ENCODE data around the gene SPATA16.
"Not testable (repeated sequence)": the region's sequence is repeated elsewhere in the genome, so short reads cannot be mapped to it uniquely, and the experiment has no call there.

The SPATA16 gene

GRCh38 chr3:173003471-173003870, 137.6 kb downstream of the SPATA16 start:
- DNase-seq: no peak

DNA sequence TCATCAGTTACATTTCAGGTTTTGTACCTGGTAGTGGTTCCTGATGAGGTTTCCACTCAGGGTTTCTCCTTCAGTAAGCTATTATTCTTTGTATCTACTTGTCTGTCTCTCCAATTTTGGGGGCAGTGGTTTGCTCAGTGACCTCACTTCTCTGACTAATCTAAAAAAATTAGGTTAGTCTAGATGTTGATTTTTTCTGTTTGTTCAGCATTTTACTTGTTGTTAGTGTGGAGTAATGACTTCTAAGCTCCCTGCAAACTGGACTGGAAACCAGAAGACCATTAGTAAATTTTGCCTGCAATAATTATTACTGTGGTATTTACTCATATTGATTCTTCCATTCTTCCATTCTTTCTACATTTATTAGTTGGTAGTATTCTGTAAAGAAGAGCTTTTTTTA, 139.4 kb downstream of the SPATA16 start:
- DNase-seq: no peak

DNA sequence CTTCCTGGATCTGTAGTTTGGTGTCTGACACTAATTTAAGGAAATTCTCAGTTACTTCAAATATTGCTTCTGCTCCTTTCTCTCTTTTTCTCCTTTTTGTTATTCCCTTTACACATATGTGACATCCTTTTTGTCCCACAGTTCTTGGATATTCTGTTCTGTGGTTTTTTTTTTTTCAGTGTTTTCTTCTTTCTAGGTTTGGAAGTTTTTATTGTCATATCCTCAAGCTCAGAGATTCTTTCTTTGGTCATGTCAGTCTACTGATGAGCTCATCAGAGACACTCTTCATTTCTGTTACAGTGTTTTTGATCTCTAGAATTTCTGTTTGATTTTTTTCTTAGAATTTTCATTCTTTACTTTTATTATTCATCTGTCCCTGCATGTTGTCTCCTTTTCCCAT, 140.5 kb downstream of the SPATA16 start:
- DNase-seq: no peak

GRCh38 chr3:172993412-172993811, 147.6 kb downstream of the SPATA16 start:
- DNase-seq: no peak

DNA sequence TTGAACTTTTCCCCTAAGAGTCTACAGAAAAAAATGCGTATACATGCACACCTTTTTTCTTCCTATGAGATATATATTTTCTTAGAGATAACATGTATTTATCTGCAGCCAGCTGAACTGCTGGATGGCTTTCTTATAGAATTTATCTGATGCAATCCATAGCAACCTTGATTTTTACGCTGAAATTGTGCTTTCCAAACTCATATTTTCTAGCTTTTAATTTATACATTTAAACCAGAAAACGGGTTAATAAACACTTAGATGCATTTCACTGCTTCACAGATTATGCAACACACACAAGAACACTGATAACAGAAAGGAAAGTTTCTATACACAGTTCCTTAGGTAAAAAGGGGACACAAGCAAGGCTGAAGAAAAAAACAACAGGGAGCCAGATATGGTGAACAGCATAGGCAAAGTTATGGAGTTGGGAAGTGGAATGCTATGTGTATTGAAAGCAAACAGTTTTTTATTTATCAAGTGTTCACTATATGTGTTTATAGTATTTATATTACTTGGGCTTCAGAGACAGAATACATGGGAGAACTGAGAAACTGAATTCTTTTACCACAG, 149.5 kb downstream of the SPATA16 start:
- DNase-seq: peak; percentile 78

- DNase-seq: no peak
Observed at GRCh38 chr3:172989373-172989772, 151.7 kb downstream of the SPATA16 start.

DNA sequence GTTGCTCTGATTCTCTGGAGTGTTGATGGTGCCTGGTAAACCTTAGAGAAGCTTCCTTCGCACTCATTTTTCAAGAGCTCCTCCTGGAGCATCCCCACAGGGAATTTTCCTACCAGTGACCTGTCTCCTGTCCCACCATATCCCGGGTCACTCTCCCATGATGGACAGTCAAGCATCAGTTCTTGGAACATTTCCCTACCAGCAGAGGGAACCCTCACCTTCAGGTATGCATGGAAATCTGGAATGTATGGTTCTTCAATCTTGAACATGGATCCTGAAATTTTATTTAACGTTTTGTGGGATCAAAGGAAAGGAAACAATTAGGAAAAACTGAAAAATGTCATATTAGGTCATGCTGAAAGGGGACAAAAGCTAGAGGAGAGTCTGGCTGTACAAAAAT, 153.8 kb downstream of the SPATA16 start:
- peak; percentile 58 for DNase-seq

- DNase-seq: no peak
Observed at GRCh38 chr3:172984914-172985313, 156.1 kb downstream of the SPATA16 start.

- peak; percentile 55 for DNase-seq
Observed at GRCh38 chr3:172982736-172983364, 158.2 kb downstream of the SPATA16 start.

DNA sequence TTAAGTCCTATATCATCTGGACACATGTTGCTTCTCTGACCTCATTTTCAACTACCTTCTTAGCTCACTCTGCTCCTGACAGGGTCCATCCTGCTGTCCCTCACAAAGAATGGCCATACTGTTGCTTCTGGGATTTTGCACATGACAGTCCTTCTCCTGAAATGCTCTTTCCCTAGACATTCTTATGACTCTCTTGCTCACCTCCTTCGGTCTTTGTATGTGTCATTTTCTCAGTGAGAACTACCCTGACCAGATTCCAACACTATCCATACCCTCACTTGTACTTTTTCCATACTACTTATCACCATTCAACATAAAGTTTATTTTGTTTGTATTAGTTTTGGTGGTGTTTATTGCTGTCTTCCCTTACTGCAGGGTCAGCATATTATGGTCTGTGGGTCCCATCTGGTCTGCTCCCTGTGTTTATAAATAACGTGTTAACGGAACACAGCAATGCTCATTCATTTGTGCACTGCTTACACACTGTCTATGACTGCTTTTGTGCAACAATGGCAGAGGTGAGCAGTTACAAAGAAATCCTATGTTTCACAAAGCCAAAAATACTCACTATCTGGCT, 159.5 kb downstream of the SPATA16 start:
- DNase-seq: no peak

DNA sequence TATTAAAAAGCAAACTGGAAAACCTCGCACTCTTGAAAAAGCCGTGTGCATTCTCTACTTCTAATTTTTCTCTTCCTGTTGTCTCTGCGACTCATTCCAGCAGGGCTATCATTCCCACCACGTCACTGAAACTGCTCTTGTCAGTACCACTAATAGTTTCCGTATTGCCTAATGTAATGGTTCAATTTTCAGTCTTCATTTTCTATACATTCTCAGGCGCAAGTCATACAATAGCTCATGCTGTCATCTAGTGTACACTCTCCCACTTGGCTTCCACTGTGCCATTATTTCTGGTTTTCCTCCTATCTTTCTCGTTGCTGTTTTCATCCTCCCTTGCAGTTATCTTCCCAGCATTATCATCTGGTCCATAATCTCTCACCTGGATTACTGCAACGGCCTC, 160.2 kb downstream of the SPATA16 start:
- no peak for DNase-seq

DNA sequence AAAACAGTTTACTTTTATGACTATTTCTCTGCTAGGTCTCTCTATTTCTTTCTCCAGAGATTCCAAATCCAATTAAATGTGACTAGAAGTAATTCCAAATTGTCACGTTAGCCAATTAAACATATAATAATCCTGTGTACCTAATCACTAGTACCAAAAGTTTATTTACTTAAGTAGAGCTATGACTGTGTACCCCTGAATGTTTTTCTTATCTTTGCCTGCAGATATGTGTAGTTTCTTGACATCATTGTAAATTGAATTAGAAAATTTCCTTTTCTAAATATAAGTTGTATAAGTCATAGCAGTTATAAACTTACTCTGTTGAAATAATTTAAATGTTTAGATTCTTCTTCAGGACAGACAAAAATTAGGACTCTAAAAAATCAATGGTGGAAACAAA, 163.3 kb downstream of the SPATA16 start:
- DNase-seq: no peak

GRCh38 chr3:172974969-172975368, 166.1 kb downstream of the SPATA16 start:
- DNase-seq: no peak

DNA sequence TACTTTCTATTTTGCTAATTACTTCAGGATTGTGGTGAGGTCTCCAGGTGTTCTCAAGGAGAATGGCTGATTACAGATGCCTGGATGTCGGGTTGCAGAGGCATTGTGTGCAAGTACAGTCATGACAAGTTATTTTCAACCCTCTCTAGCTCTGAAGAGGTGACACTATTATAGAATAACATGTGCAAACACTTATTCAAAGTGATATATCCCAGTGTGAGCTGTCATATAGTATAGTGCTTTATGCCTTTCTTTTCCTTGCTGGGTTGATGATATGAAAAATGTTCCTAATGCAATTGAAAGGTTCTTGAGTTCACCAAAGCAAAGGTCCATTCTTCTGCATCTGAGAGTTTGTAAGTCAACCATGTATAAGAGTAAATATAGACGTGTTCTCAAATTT, 167.2 kb downstream of the SPATA16 start:
- DNase-seq: no peak

GRCh38 chr3:172972717-172973116, 168.3 kb downstream of the SPATA16 start:
- DNase-seq: no peak

DNA sequence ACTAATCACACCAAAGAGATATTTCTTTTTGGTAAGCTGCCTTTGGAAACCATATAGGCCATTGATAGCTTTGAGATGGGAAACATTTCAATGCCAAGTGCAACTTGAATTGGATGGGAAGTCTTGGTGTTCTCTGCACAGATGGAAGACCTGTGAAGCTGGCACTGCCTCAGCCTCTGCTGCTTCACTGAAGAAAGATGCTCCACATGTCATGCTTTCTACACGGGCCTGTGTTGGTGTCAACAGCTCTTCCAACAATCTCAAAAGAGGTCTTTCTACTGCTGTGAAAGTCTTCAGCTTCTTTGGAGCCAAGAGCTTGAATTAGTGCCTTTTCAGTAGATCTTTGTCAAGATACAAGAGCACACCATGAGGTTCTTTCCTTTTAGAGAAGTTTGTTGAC, 169.0 kb downstream of the SPATA16 start:
- DNase-seq: no peak

DNA sequence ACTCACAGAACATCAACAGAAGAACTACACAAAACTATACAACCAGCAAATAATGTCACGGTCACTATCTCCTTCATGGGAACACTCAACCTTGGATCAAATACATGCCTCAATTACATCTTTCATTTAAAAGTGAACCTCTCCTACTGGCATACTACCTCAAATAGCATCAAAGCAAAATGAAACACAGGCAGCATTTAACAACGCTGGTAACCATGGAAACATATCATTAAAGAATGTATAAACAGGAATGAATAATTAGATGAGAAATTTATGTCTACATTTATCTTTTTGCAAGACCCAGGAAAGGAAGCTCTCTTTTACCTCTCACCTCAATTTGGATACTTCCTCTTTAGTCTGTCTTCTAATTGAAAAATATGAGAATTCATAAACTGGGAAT, 172.4 kb downstream of the SPATA16 start:
- DNase-seq: no peak

DNA sequence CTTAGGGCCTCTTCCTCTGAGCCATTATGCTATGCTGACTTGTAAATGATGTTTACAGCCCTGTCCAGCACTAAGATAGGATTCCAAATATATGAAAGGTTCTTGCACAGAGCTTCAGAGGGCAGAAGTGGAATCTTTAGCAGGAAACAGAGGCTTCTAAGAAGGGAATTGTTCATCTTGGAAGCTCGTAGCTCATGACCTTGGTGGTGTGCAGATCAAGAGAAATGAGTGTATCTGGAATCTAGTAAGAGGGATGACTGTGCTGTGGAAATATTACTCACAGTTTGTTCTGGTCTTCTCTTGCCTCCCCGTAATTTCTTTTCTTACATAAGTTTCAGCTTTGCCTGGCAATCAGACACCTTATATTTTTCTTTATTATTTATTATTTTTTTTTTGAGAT, 175.8 kb downstream of the SPATA16 start:
- no peak for DNase-seq

DNA sequence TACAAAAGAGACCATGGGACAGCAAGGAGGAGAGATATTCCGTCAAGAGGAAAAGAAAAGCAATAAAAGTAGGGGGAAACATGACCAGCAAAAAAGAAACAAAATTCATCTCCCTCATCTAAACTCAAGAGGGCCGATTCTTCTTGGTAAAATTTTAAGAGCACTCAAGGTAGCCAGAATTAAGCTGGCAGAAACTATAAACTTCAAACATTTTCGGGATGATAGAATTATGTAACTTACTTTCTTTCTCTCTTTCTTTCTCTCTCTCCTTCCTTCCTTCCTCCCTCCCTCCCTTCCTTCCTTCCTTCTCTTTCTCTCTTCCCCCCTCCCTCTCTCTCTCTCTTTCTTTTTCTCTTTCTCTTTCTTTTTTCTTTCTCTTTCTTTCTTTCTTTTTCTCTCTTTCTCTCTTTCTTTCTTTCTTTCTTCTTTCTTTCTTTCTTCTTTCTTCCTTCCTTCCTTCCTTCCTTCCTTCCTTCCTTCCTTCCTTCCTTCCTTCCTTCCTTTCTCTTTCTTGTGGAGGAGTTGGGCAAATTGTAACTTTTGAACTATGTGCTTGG, 180.3 kb downstream of the SPATA16 start:
- not testable (repeated sequence) for DNase-seq

- DNase-seq: no peak
Observed at GRCh38 chr3:172958565-172958964, 182.5 kb downstream of the SPATA16 start.

GRCh38 chr3:172953571-172953970, 187.5 kb downstream of the SPATA16 start:
- DNase-seq: peak; percentile 51

GRCh38 chr3:172951511-172951910, 189.5 kb downstream of the SPATA16 start:
- DNase-seq: no peak

- no peak for DNase-seq
Observed at GRCh38 chr3:172946061-172946460, 195.0 kb downstream of the SPATA16 start.

DNA sequence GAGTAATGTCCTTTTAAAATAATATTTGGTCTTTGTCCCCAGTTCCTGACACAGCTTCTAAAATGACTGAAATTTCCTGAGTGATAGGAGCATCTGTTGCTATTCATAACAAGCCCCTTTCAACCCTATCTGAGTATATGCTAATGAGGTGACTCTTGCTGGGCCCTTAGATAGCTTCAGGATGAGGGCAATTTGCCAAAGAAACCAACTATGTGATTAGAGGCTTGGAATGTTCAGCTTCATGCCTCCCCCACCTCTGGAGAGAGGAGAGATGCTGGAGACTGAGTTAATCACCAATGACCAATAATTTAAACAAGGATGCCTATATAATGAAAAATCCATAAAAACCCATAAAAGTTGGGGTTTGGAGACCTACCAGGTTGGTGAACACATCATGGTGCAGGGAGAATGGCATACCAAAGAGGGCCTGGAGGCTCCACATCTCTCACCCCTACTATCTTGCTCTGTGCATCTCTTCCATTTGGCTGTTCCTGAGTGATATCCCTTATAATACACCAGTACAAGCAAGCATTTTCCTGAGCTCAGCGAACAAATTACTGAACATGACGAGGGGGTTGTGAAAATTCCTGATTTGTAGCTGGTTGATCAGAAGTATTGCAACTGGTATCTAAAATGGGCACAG, 201.3 kb downstream of the SPATA16 start:
- DNase-seq: no peak

Measured in OCI-M1 (cell line).